H1 (cell line): ENCODE results near the gene FADS2. TPM values are rescaled to one million over a fixed set of nuclear protein-coding genes. Genes with fewer than 3 reads are reported as not detected.

Experiments used
- CTCF ChIA-PET: fragments of 300-600 bp; sonication (Branson Sonifier 250); formaldehyde crosslinking; loops from one replicate; lab custom pipeline; 2021; ENCODE audit not compliant: partially characterized antibody; lab: Charles Lee
- POLR2A ChIA-PET: fragments of 300-600 bp; sonication (Branson Sonifier 250); formaldehyde crosslinking; loops from one replicate; lab custom pipeline; 2021; ENCODE audit warnings: inconsistent platforms; ENCODE audit not compliant: partially characterized antibody; lab: Charles Lee
- DNase-seq, 2 experiments: peaks; one replicate each; pipeline versions ENCODE4 v3.0.0 to v3.0.0-alpha.2; 2010 to 2022; ENCODE audit warnings: low spot score in 2 of 2, low read depth in 1 of 2, mixed read lengths in 1 of 2
- FAIRE-seq: peaks from 2 replicates; lab custom pipeline; 2011; peaks lifted over from hg19 to GRCh38; lab: Jason Lieb, UNC
- H2AFZ ChIP-seq: 2 replicates; pipeline ENCODE4 v1.8.1; 2012; ENCODE audit warnings: low read length, inconsistent platforms
- H2AK5ac ChIP-seq: 2 replicates; pipeline ENCODE4 v1.6.1; 2013; ENCODE audit warnings: low read depth, low read length
- H2BK120ac ChIP-seq: replicated peaks from 2 replicates; pipeline ENCODE3; 2013; ENCODE audit warnings: low read depth, low read length, inconsistent platforms
- H2BK12ac ChIP-seq: 2 replicates; pipeline ENCODE4 v1.6.1; 2013; ENCODE audit warnings: low read depth, low read length
- H2BK15ac ChIP-seq: 2 replicates; pipeline ENCODE4 v1.6.1; 2013; ENCODE audit warnings: low read length
- H2BK20ac ChIP-seq: 2 replicates; pipeline ENCODE4 v1.6.1; 2013; ENCODE audit warnings: low read length
- H2BK5ac ChIP-seq: 2 replicates; pipeline ENCODE4 v1.6.1; 2013; ENCODE audit warnings: low read depth, low read length
- H3K14ac ChIP-seq: 2 replicates; pipeline ENCODE4 v1.6.1; 2013; ENCODE audit warnings: inconsistent platforms; ENCODE audit not compliant: insufficient read length
- H3K18ac ChIP-seq: 2 replicates; pipeline ENCODE4 v1.6.1; 2013; ENCODE audit warnings: low read length; ENCODE audit errors: extremely low read depth
- H3K23ac ChIP-seq: 2 replicates; pipeline ENCODE4 v1.6.1; 2013; ENCODE audit warnings: inconsistent platforms; ENCODE audit not compliant: insufficient read length
- H3K23me2 ChIP-seq: 2 replicates; pipeline ENCODE4 v1.6.1; 2013; ENCODE audit warnings: low read depth, low read length
- H3K27ac ChIP-seq: 2 replicates; pipeline ENCODE4 v1.6.1; 2011; ENCODE audit warnings: low read depth, low read length, inconsistent platforms
- H3K27me3 ChIP-seq, 4 experiments: replicated peaks in 1 of 4; 1 replicate in 1 of 4; 2 replicates in 3 of 4; pipeline versions ENCODE4 v1.6.1 to v1.8.1; 2011 to 2013; ENCODE audit warnings: low read length in 3 of 4, mild to moderate bottlenecking in 3 of 4, inconsistent platforms in 2 of 4, mixed read lengths in 2 of 4, moderate library complexity in 1 of 4; ENCODE audit not compliant: control insufficient read depth in 3 of 4, insufficient read depth in 3 of 4; ENCODE audit errors: extremely low read depth in 1 of 4
- H3K36me3 ChIP-seq, 4 experiments: 2 replicates each; pipeline versions ENCODE4 v1.6.1 to v1.8.1; 2011 to 2013; ENCODE audit warnings: mild to moderate bottlenecking in 4 of 4, low read length in 3 of 4, moderate library complexity in 2 of 4, control low read depth in 1 of 4, inconsistent platforms in 1 of 4; ENCODE audit not compliant: insufficient read depth in 4 of 4, control insufficient read depth in 2 of 4
- H3K4ac ChIP-seq: replicated peaks from 2 replicates; pipeline ENCODE3; 2013; ENCODE audit warnings: low read length, low read depth, mixed read lengths, inconsistent platforms; ENCODE audit not compliant: insufficient read length
- H3K4me1 ChIP-seq, 4 experiments: replicated peaks in 1 of 4; 1 replicate in 1 of 4; 2 replicates in 3 of 4; pipeline versions ENCODE4 v1.6.1 to v1.8.1; 2011 to 2013; ENCODE audit warnings: low read length in 3 of 4, inconsistent platforms in 2 of 4, mixed read lengths in 1 of 4; ENCODE audit not compliant: insufficient read depth in 4 of 4, control insufficient read depth in 3 of 4
- H3K4me2 ChIP-seq, 2 experiments: 2 replicates each; pipeline versions ENCODE4 v1.6.1 to v1.8.1; 2011 to 2013; ENCODE audit warnings: low read depth in 2 of 2, low read length in 2 of 2, control low read depth in 1 of 2, inconsistent platforms in 1 of 2, mild to moderate bottlenecking in 1 of 2; ENCODE audit not compliant: insufficient read depth in 1 of 2
- H3K4me3 ChIP-seq, 4 experiments: fragments of 200-600, 300-600 bp in 1 of 4; sonication (generic), shearing (Covaris generic), sonication (Bioruptor Twin) in 1 of 4; 2 replicates each; pipeline versions ENCODE4 v1.5.1 to v1.8.1; 2011 to 2016; ENCODE audit warnings: low read length in 4 of 4, low read depth in 3 of 4, control low read depth in 2 of 4, inconsistent platforms in 2 of 4, mild to moderate bottlenecking in 2 of 4, mixed read lengths in 1 of 4, moderate library complexity in 1 of 4; ENCODE audit not compliant: insufficient read depth in 2 of 4; ENCODE audit errors: extremely low read depth in 1 of 4
- H3K56ac ChIP-seq: replicated peaks from 2 replicates; pipeline ENCODE3; 2013; ENCODE audit warnings: low read depth, mild to moderate bottlenecking, mixed read lengths, low read length, inconsistent platforms; ENCODE audit not compliant: insufficient read length
- H3K79me1 ChIP-seq: 2 replicates; pipeline ENCODE4 v1.6.1; 2013; ENCODE audit warnings: low read depth, low read length, control low read depth
- H3K79me2 ChIP-seq, 2 experiments: 2 replicates each; pipeline versions ENCODE4 v1.6.1 to v1.8.1; 2012 to 2013; ENCODE audit warnings: low read length in 2 of 2, mild to moderate bottlenecking in 2 of 2, inconsistent platforms in 1 of 2; ENCODE audit not compliant: insufficient read depth in 2 of 2, control insufficient read depth in 1 of 2
- H3K9ac ChIP-seq, 4 experiments: replicated peaks in 1 of 4; 1 replicate in 1 of 4; 2 replicates in 3 of 4; pipeline versions ENCODE4 v1.6.1 to v1.8.1; 2011 to 2013; ENCODE audit warnings: low read depth in 3 of 4, low read length in 3 of 4, control low read depth in 2 of 4, mild to moderate bottlenecking in 2 of 4, moderate library complexity in 2 of 4, inconsistent platforms in 1 of 4; ENCODE audit errors: extremely low read depth in 1 of 4
- H3K9me3 ChIP-seq, 2 experiments: 2 replicates each; pipeline versions ENCODE4 v1.6.1 to v1.8.1; 2012 to 2013; ENCODE audit warnings: mild to moderate bottlenecking in 2 of 2, moderate library complexity in 2 of 2, control low read depth in 1 of 2, inconsistent platforms in 1 of 2, low read depth in 1 of 2, low read length in 1 of 2, mixed read lengths in 1 of 2; ENCODE audit not compliant: insufficient read depth in 2 of 2
- H4K20me1 ChIP-seq, 2 experiments: replicated peaks in 1 of 2; 2 replicates each; pipeline versions ENCODE3 to v1.8.1; 2011 to 2013; ENCODE audit warnings: inconsistent platforms in 2 of 2, low read length in 2 of 2, mild to moderate bottlenecking in 1 of 2; ENCODE audit not compliant: insufficient read depth in 2 of 2, control insufficient read depth in 1 of 2
- H4K5ac ChIP-seq: 2 replicates; pipeline ENCODE4 v1.6.1; 2013; ENCODE audit warnings: low read length, low read depth, mixed read lengths, inconsistent platforms; ENCODE audit not compliant: insufficient read length
- H4K8ac ChIP-seq: 2 replicates; pipeline ENCODE4 v1.8.0; 2013; ENCODE audit warnings: mild to moderate bottlenecking, moderate library complexity, low read length, inconsistent platforms; ENCODE audit not compliant: insufficient read depth; ENCODE audit errors: extremely low read depth
- H4K91ac ChIP-seq: replicated peaks from 2 replicates; pipeline ENCODE3; 2013; ENCODE audit warnings: low read length, mixed read lengths, inconsistent platforms; ENCODE audit not compliant: insufficient read length
- CREB1 ChIP-seq: IDR thresholded peaks from 2 replicates; pipeline ENCODE4 v1.6.1; 2012; ENCODE audit warnings: inconsistent platforms
- HDAC6 ChIP-seq: IDR thresholded peaks from one replicate; pipeline ENCODE4 v1.7.1; 2012; ENCODE audit warnings: low read depth, mild to moderate bottlenecking, inconsistent platforms, low read length, moderate library complexity
- NRF1 ChIP-seq: IDR thresholded peaks from 2 replicates; pipeline ENCODE4 v1.6.1; 2011; ENCODE audit warnings: mild to moderate bottlenecking, low read depth, low read length, improper control_type of control experiment
- RNF2 ChIP-seq: fragments of 200-900, 300-1000 bp; sonication (generic); IDR thresholded peaks from 2 replicates; pipeline ENCODE4 v1.7.1; 2016; ENCODE audit warnings: borderline replicate concordance, low read depth, mild to moderate bottlenecking, antibody characterized with exemption, low read length; ENCODE audit not compliant: poor library complexity, severe bottlenecking; ENCODE audit errors: missing control alignments
- RXRA ChIP-seq: IDR thresholded peaks from 2 replicates; pipeline ENCODE4 v1.6.1; 2011; ENCODE audit warnings: low read depth, mild to moderate bottlenecking, low read length, moderate library complexity; ENCODE audit not compliant: insufficient read depth
- SIN3A ChIP-seq, 2 experiments: IDR thresholded peaks in 1 of 2; conservative IDR thresholded peaks in 1 of 2; 2 replicates each; pipeline ENCODE4 v1.6.1; 2011 to 2012; ENCODE audit warnings: low read length in 2 of 2, improper control_type of control experiment in 1 of 2, low read depth in 1 of 2, mild to moderate bottlenecking in 1 of 2
- SP1 ChIP-seq: IDR thresholded peaks from 2 replicates; pipeline ENCODE4 v1.6.1; 2011; ENCODE audit warnings: low read depth, low read length
- TAF7 ChIP-seq: optimal IDR thresholded peaks from 2 replicates; pipeline ENCODE3; 2011; ENCODE audit warnings: low read depth, mild to moderate bottlenecking, inconsistent platforms, low read length, moderate library complexity, borderline replicate concordance
- ZNF274 ChIP-seq: IDR thresholded peaks from 2 replicates; pipeline ENCODE4 v1.7.0; 2012; ENCODE audit warnings: low read length, borderline replicate concordance; ENCODE audit errors: extremely low read depth
- WGBS, 2 experiments: shearing (Covaris generic) in 1 of 2; methylation state at CpG; one replicate each; pipeline versions ENCODE4 v1.1.6 to v1.1.7; 2013 to 2015; ENCODE audit warnings: low lambda C conversion rate in 2 of 2, mixed read lengths in 2 of 2, inconsistent platforms in 1 of 2, low coverage in 1 of 2, missing lambda C conversion rate in 1 of 2; ENCODE audit not compliant: insufficient replicate concordance in 2 of 2, insufficient coverage in 1 of 2, insufficient read length in 1 of 2; ENCODE audit errors: extremely low coverage in 1 of 2, missing lambda C conversion rate in 1 of 2; 5-methylcytosine and 5-hydroxymethylcytosine counted together
- polyA plus RNA-seq, 7 experiments: library from polyadenylated mRNA; depleted of rRNA in 3 of 7; stranded (reverse) in 5 of 7; unstranded in 2 of 7; fragments of >200 nt in 5 of 7; fragments of 200-250 nt in 2 of 7; gene quantifications; 1 replicate in 5 of 7; 2 replicates in 1 of 7; 4 replicates in 1 of 7; pipeline versions ENCODE4 v1.2.1 to v1.2.3, GENCODE V29; 2011 to 2013; ENCODE audit warnings: missing spikeins in 2 of 7, mixed read lengths in 2 of 7
- total RNA-seq: library from RNA; stranded (reverse); fragmentation: NEBNext Ultra II Directional; extraction: Animal tissue kit (Norgen Biotek cat#: 25700); gene quantifications from 2 replicates; pipeline ENCODE4 v1.2.1, GENCODE V29; 2021
- TF ChIP-seq, protein P1 (sequence below): IDR thresholded peaks from 2 replicates; pipeline ENCODE4 v1.6.1; 2011; ENCODE audit warnings: low read depth, mild to moderate bottlenecking, low read length; ENCODE audit not compliant: insufficient read depth

Gene FADS2
- total and polyA plus RNA-seq, 2 of the 8 experiments (the other 6 are each of a cell fraction or from before 2014, with no cell fraction given), result 499 to 701 TPM

DNA sequence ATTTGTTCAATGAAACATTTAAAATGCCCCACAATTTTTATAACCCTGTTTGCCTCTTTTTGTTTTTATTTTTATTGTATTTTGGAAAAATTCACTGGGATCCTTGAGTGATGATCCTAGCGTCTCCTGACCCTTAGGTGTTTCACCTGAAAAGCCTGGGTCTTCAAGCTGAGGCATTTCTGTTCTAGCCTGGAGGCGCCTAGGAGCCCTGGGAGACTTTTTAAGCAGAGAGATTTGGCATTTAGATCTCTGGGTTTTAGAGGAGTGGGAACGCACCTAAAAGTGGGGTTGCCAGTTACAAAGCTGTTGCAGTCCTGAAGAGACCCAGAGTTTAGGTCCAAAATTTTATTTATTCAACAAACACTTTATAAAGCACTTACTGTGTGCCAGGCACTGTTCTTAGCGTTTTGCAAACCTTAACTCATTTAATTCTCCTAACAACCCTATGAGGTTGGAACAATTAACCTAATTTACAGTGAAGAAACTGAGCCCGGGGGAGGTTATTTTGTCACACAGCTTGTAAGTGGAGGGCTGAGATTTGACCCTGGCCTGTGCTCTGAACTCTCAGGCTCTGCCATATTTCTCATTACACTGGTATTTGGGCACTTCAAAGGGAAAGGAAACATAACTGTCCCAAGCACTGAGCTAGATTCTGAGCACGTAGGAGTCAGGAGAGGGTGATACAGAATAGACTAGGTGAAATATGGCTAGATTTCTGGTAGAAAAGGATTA, 10.5 kb upstream of the FADS2 start:
- peaks cover 3% of the 10 kb centered on the region; the same call in 1 of the 2 replicates for H3K79me1 ChIP-seq
- H2AFZ ChIP-seq, result no peak overlapping the region
- no peak overlapping the region for H3K56ac ChIP-seq
- H3K14ac ChIP-seq, result no peak overlapping the region
- WGBS, 2 experiments, result 63% methylated on average over 6 of the region's 6 CpGs; no CpG with 5 or more reads in 1 of the 2 experiments
- peak overlapping the region; percentile 81 to 87 for H3K4me2 ChIP-seq
- peak overlapping the region; percentile 45 to 79 (median 62); a peak in 6 of 7 replicates for H3K9ac ChIP-seq
- H2BK12ac ChIP-seq, result no peak overlapping the region
- FAIRE-seq (no peak), DNase-seq (no peak)
- no peak overlapping the region for H3K27ac ChIP-seq
- H3K4ac ChIP-seq, result no peak overlapping the region
- no peaks in the 10 kb centered on the region for H3K27me3 ChIP-seq
- peaks cover 2 to 9% (median 5%) of the 10 kb centered on the region in 4 experiments; a peak in 5 of 7 replicates for H3K4me1 ChIP-seq
- H2BK5ac ChIP-seq, result peak overlapping the region; percentile 79; the same call in 1 of the 2 replicates
- ChIA-PET CTCF (interaction anchor here (2.6 to 10.2 kb wide), 3 partner anchors 11 to 18 kb away, joined by 11 to 118 read pairs (median 16); partner anchors contain the start of gene FADS2), POLR2A (interaction anchor here (1.5 to 16.2 kb wide), 5 partner anchors 10 to 63 kb away, joined by 5 to 354 read pairs (median 15); partner anchors contain the start of genes FADS2, FEN1 and TMEM258)
- H4K5ac ChIP-seq, result no peak overlapping the region
- no peak overlapping the region for H4K91ac ChIP-seq
- no peak overlapping the region for H2BK20ac ChIP-seq
- no peak overlapping the region; the same call in 1 of the 2 replicates for H2AK5ac ChIP-seq
- H2BK120ac ChIP-seq, result no peak overlapping the region
- H3K9me3 ChIP-seq, result peaks cover 0 to 2% of the 10 kb centered on the region in 2 experiments; a peak in 1 of 4 replicates
- H2BK15ac ChIP-seq, result no peak overlapping the region
- H3K79me2 ChIP-seq, result peaks cover 0 to 40% of the 10 kb centered on the region in 2 experiments; a peak in 2 of 4 replicates
- peak overlapping the region; percentile 64 for H3K18ac ChIP-seq
- no peak overlapping the region for H4K8ac ChIP-seq
- no peak for TF ChIP-seq CREB1
- TF ChIP-seq HDAC6, result no peak
- no peak for TF ChIP-seq RXRA
- TF ChIP-seq ZNF274, result no peak
- TF ChIP-seq TAF7, result no peak
- TF ChIP-seq SP1, result no peak
- TF ChIP-seq SIN3A (conservative IDR thresholded peaks at IDR 0.05 in 1 of 2, IDR thresholded peaks at IDR 0.05 in 1 of 2; ENCODE audit: low read depth in 1 of 2, low read length in 2 of 2), result no peak
- TF ChIP-seq, protein P1, sequence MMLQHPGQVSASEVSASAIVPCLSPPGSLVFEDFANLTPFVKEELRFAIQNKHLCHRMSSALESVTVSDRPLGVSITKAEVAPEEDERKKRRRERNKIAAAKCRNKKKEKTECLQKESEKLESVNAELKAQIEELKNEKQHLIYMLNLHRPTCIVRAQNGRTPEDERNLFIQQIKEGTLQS, result no peak
- TF ChIP-seq RNF2, result no peak
- no peak for TF ChIP-seq NRF1
- H3K4me3 ChIP-seq, result peak overlapping the region; percentile 74 to 92 (median 76)
- H3K36me3 ChIP-seq, result peaks cover 2 to 15% (median 8%) of the 10 kb centered on the region in 4 experiments; a peak in 7 of 8 replicates
- peaks cover 7% of the 10 kb centered on the region; the same call in 1 of the 2 replicates for H3K23me2 ChIP-seq
- no peaks in the 10 kb centered on the region for H4K20me1 ChIP-seq
- H3K23ac ChIP-seq, result no peak overlapping the region
